HUES64 (cell line): ENCODE measurements around the gene PIP5K1B.

Experiments used
- H3K27ac ChIP-seq: 2 replicates; pipeline ENCODE4 v1.7.0; 2013; ENCODE audit warnings: low read depth, low read length, inconsistent platforms
- H3K27me3 ChIP-seq: 2 replicates; pipeline ENCODE4 v1.6.1; 2013; ENCODE audit warnings: mild to moderate bottlenecking, low read length; ENCODE audit not compliant: insufficient read depth
- H3K36me3 ChIP-seq: 2 replicates; pipeline ENCODE4 v1.6.1; 2013; ENCODE audit warnings: mild to moderate bottlenecking, low read length; ENCODE audit not compliant: insufficient read depth
- H3K4me1 ChIP-seq: 2 replicates; pipeline ENCODE4 v1.6.1; 2013; ENCODE audit warnings: mild to moderate bottlenecking, low read length, moderate library complexity; ENCODE audit not compliant: insufficient read depth
- H3K4me3 ChIP-seq: 2 replicates; pipeline ENCODE4 v1.5.1; 2013; ENCODE audit warnings: mild to moderate bottlenecking, low read length, moderate library complexity
- H3K9ac ChIP-seq: 2 replicates; pipeline ENCODE4 v1.6.1; 2013; ENCODE audit warnings: mild to moderate bottlenecking, low read depth, low read length
- H3K9me3 ChIP-seq: 2 replicates; pipeline ENCODE4 v1.6.1; 2013; ENCODE audit warnings: low read depth, low read length; ENCODE audit not compliant: insufficient read depth
- WGBS: fragments of 150-250, 120-280 bp; methylation state at CpG from one replicate; pipeline ENCODE4 v1.1.7; 2013; ENCODE audit warnings: missing lambda C conversion rate; 5-methylcytosine and 5-hydroxymethylcytosine counted together

The PIP5K1B gene

GRCh38 chr9:68842568-68842967 is 137.5 kb downstream of the PIP5K1B start:
- H3K27me3 ChIP-seq: no peaks in the 10 kb centered on the region
- no peak overlapping the region for H3K4me3 ChIP-seq
- no peak overlapping the region for H3K27ac ChIP-seq
- H3K9me3 ChIP-seq: no peaks in the 10 kb centered on the region
- no peak overlapping the region for H3K9ac ChIP-seq
- 100% methylated on average over 2 of the region's 2 CpGs for WGBS
- no peaks in the 10 kb centered on the region for H3K4me1 ChIP-seq
- no peaks in the 10 kb centered on the region for H3K36me3 ChIP-seq

DNA sequence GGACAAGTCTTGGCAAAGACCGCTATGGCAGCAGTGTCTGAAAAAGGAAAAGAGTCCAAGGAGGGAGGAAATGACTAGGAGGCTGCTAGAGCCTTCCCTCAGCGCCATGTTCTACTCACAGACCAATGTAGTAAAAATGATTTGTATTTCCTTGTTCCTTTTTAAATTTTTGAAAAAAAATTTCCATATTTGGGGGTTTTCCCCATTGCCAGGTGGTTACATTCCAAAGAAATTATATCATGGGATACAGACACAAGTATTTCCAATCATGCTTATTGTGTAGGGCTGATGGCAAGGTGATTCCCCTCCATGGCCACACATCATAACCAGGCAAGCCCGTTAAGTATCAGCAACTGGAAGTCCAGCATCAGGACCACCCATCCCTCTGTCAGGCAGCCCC is 138.2 kb downstream of the PIP5K1B start:
- H3K27me3 ChIP-seq: no peaks in the 10 kb centered on the region
- no peak overlapping the region for H3K4me3 ChIP-seq
- no peak overlapping the region for H3K9ac ChIP-seq
- H3K4me1 ChIP-seq: no peaks in the 10 kb centered on the region
- WGBS: 70% methylated on average over 2 of the region's 3 CpGs
- H3K27ac ChIP-seq: no peak overlapping the region
- H3K36me3 ChIP-seq: no peaks in the 10 kb centered on the region
- H3K9me3 ChIP-seq: no peaks in the 10 kb centered on the region

GRCh38 chr9:68844157-68844556 is 139.1 kb downstream of the PIP5K1B start:
- no peaks in the 10 kb centered on the region for H3K4me1 ChIP-seq
- H3K9me3 ChIP-seq: no peaks in the 10 kb centered on the region
- H3K9ac ChIP-seq: no peak overlapping the region
- H3K36me3 ChIP-seq: no peaks in the 10 kb centered on the region
- H3K4me3 ChIP-seq: no peak overlapping the region
- 93% methylated on average over 3 of the region's 3 CpGs for WGBS
- H3K27ac ChIP-seq: no peak overlapping the region
- H3K27me3 ChIP-seq: no peaks in the 10 kb centered on the region

- Histone ChIP-seq H3K27ac (no peak overlapping the region), H3K4me3 (no peak overlapping the region), H3K4me1 (no peaks in the 10 kb centered on the region), H3K9me3 (no peaks in the 10 kb centered on the region), H3K36me3 (no peaks in the 10 kb centered on the region), H3K27me3 (no peaks in the 10 kb centered on the region), H3K9ac (no peak overlapping the region)
- 73% methylated on average over 13 of the region's 13 CpGs for WGBS
Observed at GRCh38 chr9:68844631-68845612, 139.9 kb downstream of the PIP5K1B start.

GRCh38 chr9:68847765-68848164 is 142.7 kb downstream of the PIP5K1B start:
- Histone ChIP-seq H3K27ac (no peak overlapping the region), H3K4me3 (no peak overlapping the region), H3K9me3 (no peaks in the 10 kb centered on the region), H3K9ac (no peak overlapping the region), H3K36me3 (no peaks in the 10 kb centered on the region), H3K27me3 (no peaks in the 10 kb centered on the region), H3K4me1 (no peaks in the 10 kb centered on the region)

- Histone ChIP-seq H3K27ac (no peak overlapping the region), H3K4me1 (0 out of 2 replicates have a peak, but pooled peaks cover 4% of the 10 kb centered on the region), H3K9me3 (no peaks in the 10 kb centered on the region), H3K9ac (no peak overlapping the region), H3K36me3 (no peaks in the 10 kb centered on the region), H3K4me3 (no peak overlapping the region), H3K27me3 (no peaks in the 10 kb centered on the region)
- WGBS: 89% methylated on average over 4 of the region's 4 CpGs
Observed at GRCh38 chr9:68851657-68852056, 146.6 kb downstream of the PIP5K1B start.

GRCh38 chr9:68852941-68853340 is 147.9 kb downstream of the PIP5K1B start:
- H3K9ac ChIP-seq: no peak overlapping the region
- H3K4me1 ChIP-seq: 0 out of 2 replicates have a peak, but pooled peaks cover 4% of the 10 kb centered on the region
- no peaks in the 10 kb centered on the region for H3K27me3 ChIP-seq
- H3K9me3 ChIP-seq: no peaks in the 10 kb centered on the region
- no peak overlapping the region for H3K4me3 ChIP-seq
- 94% methylated on average over 1 of the region's 1 CpG for WGBS
- no peak overlapping the region for H3K27ac ChIP-seq
- H3K36me3 ChIP-seq: no peaks in the 10 kb centered on the region

DNA sequence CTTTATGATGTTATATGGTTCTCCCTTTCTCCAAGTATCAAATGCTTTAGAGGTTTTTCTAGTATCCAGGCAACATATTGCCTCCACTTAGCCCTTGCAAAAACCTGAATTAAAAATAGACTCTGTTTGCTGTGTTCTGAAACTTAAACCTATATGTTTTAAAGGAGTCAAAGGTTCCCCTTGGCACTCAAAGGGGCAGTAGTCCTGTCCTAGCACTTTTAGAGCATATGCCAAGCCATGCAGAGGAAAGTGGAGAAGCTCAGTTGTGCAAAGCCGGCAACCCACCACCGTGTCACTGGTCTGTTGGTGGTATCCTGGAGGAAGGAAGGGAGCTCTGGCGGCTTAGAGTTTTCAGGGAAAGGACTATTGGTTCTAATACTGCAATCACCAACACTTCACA is 154.3 kb downstream of the PIP5K1B start:
- Histone ChIP-seq H3K4me3 (no peak overlapping the region), H3K27ac (no peak overlapping the region), H3K36me3 (no peaks in the 10 kb centered on the region), H3K9me3 (no peaks in the 10 kb centered on the region), H3K27me3 (no peaks in the 10 kb centered on the region), H3K9ac (no peak overlapping the region), H3K4me1 (0 out of 2 replicates have a peak, but pooled peaks cover 7% of the 10 kb centered on the region)
- 84% methylated on average over 2 of the region's 3 CpGs for WGBS

DNA sequence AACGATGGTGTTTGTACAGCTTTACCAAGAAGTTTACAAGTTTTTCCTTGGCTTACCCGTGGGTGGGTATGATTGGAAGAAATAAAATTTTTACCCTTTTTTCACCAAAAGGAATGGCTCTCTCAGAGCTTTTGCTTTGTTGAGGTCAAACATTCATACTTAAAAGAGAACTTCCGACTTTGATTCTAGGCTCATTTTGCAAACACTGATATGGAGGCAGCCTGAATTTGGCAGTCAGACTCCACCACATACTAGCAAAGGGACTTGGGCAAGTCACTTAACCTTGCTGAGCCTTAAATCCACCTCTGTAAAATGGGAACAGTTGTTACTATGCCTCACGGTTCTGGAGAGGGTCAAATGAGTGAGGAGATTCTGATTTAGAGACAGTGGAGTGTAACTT is 155.4 kb downstream of the PIP5K1B start:
- Histone ChIP-seq H3K9ac (no peak overlapping the region), H3K9me3 (no peaks in the 10 kb centered on the region), H3K4me1 (0 out of 2 replicates have a peak, but pooled peaks cover 3% of the 10 kb centered on the region), H3K27ac (no peak overlapping the region), H3K27me3 (no peaks in the 10 kb centered on the region), H3K36me3 (no peaks in the 10 kb centered on the region), H3K4me3 (no peak overlapping the region)
- WGBS: 93% methylated on average over 3 of the region's 4 CpGs

DNA sequence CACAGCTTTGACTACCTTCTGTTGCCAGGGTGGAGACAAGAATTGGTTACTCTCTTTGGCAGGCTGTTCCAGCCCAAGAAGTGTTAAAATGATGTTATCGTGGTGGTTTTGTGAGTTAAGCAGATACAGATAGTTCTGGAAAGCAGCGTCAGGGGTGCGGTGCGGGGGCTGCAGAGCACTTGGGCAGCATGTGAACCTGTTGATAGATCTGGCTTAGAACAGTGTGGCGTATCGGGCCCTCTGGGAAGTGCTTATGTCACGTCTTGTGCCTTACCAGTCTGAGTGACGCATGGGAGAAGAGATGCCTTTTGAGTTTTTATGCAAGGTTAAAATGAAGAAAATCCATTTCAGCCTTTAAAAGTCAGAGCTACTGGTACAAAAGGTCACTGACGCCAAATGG is 156.4 kb downstream of the PIP5K1B start:
- no peak overlapping the region for H3K4me3 ChIP-seq
- H3K27ac ChIP-seq: no peak overlapping the region
- H3K4me1 ChIP-seq: 0 out of 2 replicates have a peak, but pooled peaks cover 3% of the 10 kb centered on the region
- no peak overlapping the region for H3K9ac ChIP-seq
- no peaks in the 10 kb centered on the region for H3K36me3 ChIP-seq
- 90% methylated on average over 9 of the region's 9 CpGs for WGBS
- H3K9me3 ChIP-seq: no peaks in the 10 kb centered on the region
- no peaks in the 10 kb centered on the region for H3K27me3 ChIP-seq

DNA sequence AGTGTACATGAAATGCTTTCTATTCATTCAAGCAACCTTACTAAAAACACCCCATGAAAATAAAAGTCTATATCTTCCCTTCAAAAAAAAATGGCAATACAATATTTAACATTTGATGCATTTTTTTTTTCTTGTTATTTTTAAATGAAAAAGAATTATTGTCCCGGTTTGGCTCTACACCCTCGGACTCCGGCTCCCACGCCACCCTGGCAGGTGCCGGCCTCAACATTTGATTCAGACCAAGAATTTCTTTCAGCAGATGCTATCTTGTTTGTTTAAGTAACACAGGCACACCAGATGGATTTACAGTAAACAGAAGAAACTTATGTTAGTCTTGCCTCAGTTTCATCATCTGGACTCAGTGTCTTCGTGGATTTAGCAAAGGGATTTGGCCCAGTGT is 162.0 kb downstream of the PIP5K1B start:
- WGBS: 93% methylated on average over 6 of the region's 6 CpGs

More for the DNA sequence above, 162.0 kb downstream of the PIP5K1B start:
- Histone ChIP-seq H3K9me3 (no peaks in the 10 kb centered on the region), H3K27ac (no peak overlapping the region), H3K36me3 (no peaks in the 10 kb centered on the region), H3K9ac (no peak overlapping the region), H3K27me3 (no peaks in the 10 kb centered on the region), H3K4me1 (peaks cover 40% of the 10 kb centered on the region), H3K4me3 (no peak overlapping the region)
